Endometrium (tissue), 2 donors: Measurements from ENCODE around the gene OLA1.

ENCODE experiments used
- FAIRE-seq: peaks from 2 replicates; lab custom pipeline; 2012; peaks lifted over from hg19 to GRCh38; lab: Jason Lieb, UNC
- donor health status: control.
- donor health status: control.

OLA1 gene

GRCh38 chr2:174224125-174224524 lies 24.2 kb downstream of the OLA1 start:
- FAIRE-seq: no peak

GRCh38 chr2:174223388-174223787 lies 24.9 kb downstream of the OLA1 start:
- FAIRE-seq: no peak

GRCh38 chr2:174222154-174222553 lies 26.2 kb downstream of the OLA1 start:
- FAIRE-seq: no peak

- no peak for FAIRE-seq
Observed at GRCh38 chr2:174219321-174219720, 29.0 kb downstream of the OLA1 start.

GRCh38 chr2:174218773-174219172 lies 29.6 kb downstream of the OLA1 start:
- no peak for FAIRE-seq

- no peak for FAIRE-seq
Observed at GRCh38 chr2:174217869-174218268, 30.5 kb downstream of the OLA1 start.

- FAIRE-seq: no peak
Observed at GRCh38 chr2:174211954-174212353, 36.4 kb downstream of the OLA1 start.

- FAIRE-seq: no peak
Observed at GRCh38 chr2:174210862-174211261, 37.5 kb downstream of the OLA1 start.

GRCh38 chr2:174209325-174209724 lies 39.0 kb downstream of the OLA1 start:
- no peak for FAIRE-seq

GRCh38 chr2:174208026-174208425 lies 40.3 kb downstream of the OLA1 start:
- FAIRE-seq: no peak

- no peak for FAIRE-seq
Observed at GRCh38 chr2:174205562-174205961, 42.8 kb downstream of the OLA1 start.

- no peak for FAIRE-seq
Observed at GRCh38 chr2:174202188-174202587, 46.1 kb downstream of the OLA1 start.

GRCh38 chr2:174198846-174199564 lies 49.3 kb downstream of the OLA1 start:
- no peak for FAIRE-seq

GRCh38 chr2:174195253-174195652 lies 53.1 kb downstream of the OLA1 start:
- no peak for FAIRE-seq

- no peak for FAIRE-seq
Observed at GRCh38 chr2:174193737-174194136, 54.6 kb downstream of the OLA1 start.

- FAIRE-seq: no peak
Observed at GRCh38 chr2:174192664-174193063, 55.7 kb downstream of the OLA1 start.

- FAIRE-seq: no peak
Observed at GRCh38 chr2:174191342-174192074, 56.8 kb downstream of the OLA1 start.

- no peak for FAIRE-seq
Observed at GRCh38 chr2:174184915-174185314, 63.4 kb downstream of the OLA1 start.

- FAIRE-seq: no peak
Observed at GRCh38 chr2:174184504-174184903, 63.8 kb downstream of the OLA1 start.

GRCh38 chr2:174183076-174183475 lies 65.3 kb downstream of the OLA1 start:
- no peak for FAIRE-seq

GRCh38 chr2:174181368-174181767 lies 67.0 kb downstream of the OLA1 start:
- FAIRE-seq: peak; percentile 50

GRCh38 chr2:174180726-174181236 lies 67.6 kb downstream of the OLA1 start:
- FAIRE-seq: peak; percentile 85

- no peak for FAIRE-seq
Observed at GRCh38 chr2:174180165-174180724, 68.1 kb downstream of the OLA1 start.
